Measurements from ENCODE around the gene FAM78A.

FAM78A gene

DNA sequence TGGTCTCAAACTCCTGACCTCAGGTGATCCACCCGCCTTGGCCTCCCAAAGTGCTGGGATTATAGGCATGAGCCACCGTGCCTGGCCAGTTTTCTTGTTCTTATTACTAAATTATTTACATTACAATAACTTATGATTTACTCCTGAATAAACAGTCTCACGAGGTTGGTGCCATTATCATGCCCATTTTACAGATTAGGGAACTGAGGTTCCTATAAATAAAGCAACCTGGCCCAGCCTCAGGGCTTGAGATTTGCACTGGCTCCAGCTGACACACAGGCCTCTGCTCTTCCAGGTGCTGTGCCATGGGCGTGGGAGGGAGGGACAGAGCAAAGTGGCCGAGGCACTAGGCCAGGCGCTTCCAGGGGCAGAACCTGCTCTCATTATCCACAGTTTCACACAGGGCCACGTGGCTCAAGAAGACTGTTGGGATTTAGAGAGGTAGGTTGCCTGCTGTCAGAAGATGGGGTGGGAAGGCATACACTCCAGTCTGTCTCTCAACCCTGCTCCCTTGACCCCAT is 15.5 kb upstream of the FAM78A start:
- Histone ChIP-seq H3K27ac (ENCODE audit: insufficient read depth, low read depth, low read length, poor library complexity, severe bottlenecking) (no peak overlapping the region), H3K9me3 (ENCODE audit: control insufficient read depth, low read length) (no peaks in the 10 kb centered on the region), H3K27me3 (ENCODE audit: control insufficient read depth, insufficient read depth, low read length, poor library complexity, severe bottlenecking) (no peaks in the 10 kb centered on the region), H3K36me3 (ENCODE audit: control insufficient read depth, insufficient read depth, low read length) (no peaks in the 10 kb centered on the region), H3K4me3 (ENCODE audit: insufficient read depth, low read depth, low read length) (no peak overlapping the region), H3K4me1 (ENCODE audit: control insufficient read depth, insufficient read depth, low read length) (peaks cover 19% of the 10 kb centered on the region)
- WGBS, 2 experiments = 88 to 90% methylated on average over 6 to 7 of the region's 7 CpGs

DNA sequence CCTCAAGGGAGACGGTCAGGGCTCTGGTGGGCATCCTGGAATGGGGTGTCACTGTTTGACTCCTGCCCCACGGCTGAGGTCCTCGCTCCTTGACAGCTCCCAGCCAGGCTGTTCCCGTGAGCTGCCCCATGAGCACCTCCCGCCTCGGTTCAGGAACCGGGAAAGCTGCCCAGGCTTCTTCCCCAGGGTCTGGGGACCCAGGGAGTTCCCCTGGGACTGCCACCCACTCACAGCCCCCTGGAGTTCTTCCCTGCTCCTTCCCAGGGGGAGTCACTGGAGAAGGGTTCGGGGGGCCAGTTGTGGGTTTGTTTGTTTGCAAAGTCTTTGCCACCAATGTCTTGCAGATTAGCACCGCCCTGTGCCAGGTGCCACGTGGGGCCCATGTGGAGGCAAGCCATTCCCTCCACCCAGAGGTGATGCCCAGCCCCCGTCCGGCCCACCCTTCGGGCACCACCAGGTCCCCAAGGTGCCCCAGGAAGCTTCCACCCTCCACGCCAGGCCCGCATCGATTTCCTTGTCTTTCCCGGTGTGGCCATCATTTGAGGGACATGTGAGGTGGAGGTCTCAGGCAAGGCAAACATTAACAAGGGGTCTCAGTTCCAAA is 14.6 kb upstream of the FAM78A start:
- Histone ChIP-seq H3K4me1 (ENCODE audit: control insufficient read depth, insufficient read depth, low read length) (peaks cover 14% of the 10 kb centered on the region), H3K4me3 (ENCODE audit: insufficient read depth, low read depth, low read length) (no peak overlapping the region), H3K27ac (ENCODE audit: insufficient read depth, low read depth, low read length, poor library complexity, severe bottlenecking) (no peak overlapping the region), H3K36me3 (ENCODE audit: control insufficient read depth, insufficient read depth, low read length) (no peaks in the 10 kb centered on the region), H3K27me3 (ENCODE audit: control insufficient read depth, insufficient read depth, low read length, poor library complexity, severe bottlenecking) (no peaks in the 10 kb centered on the region), H3K9me3 (ENCODE audit: control insufficient read depth, low read length) (no peaks in the 10 kb centered on the region)
- 91 to 95% methylated on average over 17 of the region's 17 CpGs for WGBS, 2 experiments

DNA sequence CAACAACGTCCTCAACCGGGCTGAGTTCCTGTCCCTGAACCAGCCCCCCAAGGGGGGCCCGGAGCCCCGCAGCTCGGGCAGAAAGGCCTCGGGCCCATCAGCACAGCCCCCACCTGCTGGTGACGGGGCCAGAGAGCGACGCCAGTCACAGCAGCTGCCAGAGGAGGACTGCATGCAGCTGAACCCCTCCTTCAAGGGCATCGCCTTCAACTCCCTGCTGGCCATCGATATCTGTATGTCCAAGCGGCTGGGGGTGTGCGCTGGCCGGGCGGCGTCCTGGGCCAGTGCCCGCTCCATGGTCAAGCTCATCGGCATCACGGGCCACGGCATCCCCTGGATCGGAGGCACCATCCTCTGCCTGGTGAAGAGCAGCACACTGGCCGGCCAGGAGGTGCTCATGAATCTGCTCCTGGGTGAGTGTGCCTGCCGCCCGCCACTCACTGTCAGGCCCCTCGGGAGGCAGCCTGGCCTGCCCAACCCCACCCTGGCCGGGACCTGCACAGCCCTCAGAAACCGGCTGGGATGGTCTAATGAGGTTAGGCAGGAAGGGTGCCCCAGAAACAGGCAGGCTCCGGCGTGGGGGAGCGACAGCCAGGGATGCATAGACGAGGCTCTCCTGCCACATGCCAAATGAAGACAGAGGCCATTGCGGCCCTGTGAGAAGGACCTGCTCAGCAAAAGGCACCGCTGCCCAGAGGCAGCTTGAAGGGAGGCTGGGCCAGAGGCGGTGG is 13.9 kb upstream of the FAM78A start:
- Histone ChIP-seq H3K27me3 (ENCODE audit: control insufficient read depth, insufficient read depth, low read length, poor library complexity, severe bottlenecking) (no peaks in the 10 kb centered on the region), H3K27ac (ENCODE audit: insufficient read depth, low read depth, low read length, poor library complexity, severe bottlenecking) (no peak overlapping the region), H3K36me3 (ENCODE audit: control insufficient read depth, insufficient read depth, low read length) (no peaks in the 10 kb centered on the region), H3K4me1 (ENCODE audit: control insufficient read depth, insufficient read depth, low read length) (peaks cover 14% of the 10 kb centered on the region), H3K9me3 (ENCODE audit: control insufficient read depth, low read length) (no peaks in the 10 kb centered on the region), H3K4me3 (ENCODE audit: insufficient read depth, low read depth, low read length) (no peak overlapping the region)
- WGBS, 2 experiments = 90 to 91% methylated on average over 34 of the region's 34 CpGs

DNA sequence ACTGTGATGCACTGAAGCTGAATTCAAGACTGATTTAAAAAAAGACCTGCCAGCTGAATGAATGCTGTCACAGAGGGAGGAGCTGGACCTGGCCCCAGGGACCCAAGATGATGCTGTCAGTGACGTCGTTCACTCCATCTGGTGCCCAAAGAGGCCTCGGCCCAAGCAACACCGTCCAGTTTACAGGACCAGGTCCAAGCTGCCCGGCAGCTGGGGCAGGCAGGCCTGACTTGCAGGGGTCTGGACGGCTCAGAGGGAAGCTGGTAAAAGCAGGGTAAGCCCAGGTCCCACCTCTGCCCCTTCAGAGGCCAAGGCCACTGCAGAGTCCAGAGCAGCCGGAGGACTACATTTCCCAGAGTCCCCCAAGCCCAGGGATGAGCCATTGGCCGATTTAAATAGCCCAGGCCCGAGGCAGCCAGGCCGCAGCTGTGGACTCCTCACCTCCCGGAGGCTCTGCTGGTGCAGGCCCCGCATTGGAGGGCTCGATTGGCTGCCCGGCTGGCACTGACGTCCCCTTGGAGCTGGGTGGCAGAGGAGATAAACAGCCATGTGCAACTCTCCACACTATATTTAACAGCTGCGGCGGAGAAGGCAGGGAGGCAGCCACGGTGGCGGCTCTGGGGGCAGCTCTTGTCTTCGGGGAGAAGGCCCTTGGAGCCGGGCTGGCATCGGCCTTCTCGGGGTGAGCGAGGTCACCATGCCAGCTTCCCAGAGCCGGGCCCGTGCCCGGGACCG is 13.2 kb upstream of the FAM78A start, which contains the start of gene PLPP7:
Gene PLPP7, plus strand, starts transcription at position 423 of the 735 bp plus-strand sequence. Its CDS starts 275 bp downstream, at position 698.
- 66% methylated on average over 28 of the region's 28 CpGs for WGBS, 2 experiments
- H3K27me3 ChIP-seq (ENCODE audit: control insufficient read depth, insufficient read depth, low read length, poor library complexity, severe bottlenecking) = no peaks in the 10 kb centered on the region

DNA sequence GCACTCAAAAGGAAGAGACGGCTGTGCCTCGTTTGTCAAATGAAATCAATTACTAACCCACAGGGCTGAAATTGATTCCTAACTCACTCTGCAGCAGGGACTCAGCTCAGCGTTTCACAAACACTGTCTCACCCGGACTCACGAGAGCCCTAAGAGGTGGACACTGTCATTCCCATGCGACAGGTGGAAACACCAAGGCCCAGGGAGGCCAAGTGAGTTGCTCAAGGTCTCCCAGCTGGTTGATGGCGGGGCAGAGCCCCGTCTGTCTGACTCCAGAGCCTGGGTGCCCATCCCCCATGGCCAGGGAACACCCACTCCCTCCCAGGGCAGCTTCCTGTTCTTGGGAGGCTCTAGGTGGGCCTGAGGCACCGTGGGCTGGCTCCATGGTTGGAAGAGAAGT is 11.9 kb upstream of the FAM78A start:
- Histone ChIP-seq H3K27me3 (ENCODE audit: control insufficient read depth, insufficient read depth, low read length, poor library complexity, severe bottlenecking) (peaks cover 3% of the 10 kb centered on the region), H3K9me3 (ENCODE audit: control insufficient read depth, low read length) (no peaks in the 10 kb centered on the region), H3K27ac (ENCODE audit: insufficient read depth, low read depth, low read length, poor library complexity, severe bottlenecking) (no peak overlapping the region), H3K36me3 (ENCODE audit: control insufficient read depth, insufficient read depth, low read length) (no peaks in the 10 kb centered on the region), H3K4me3 (ENCODE audit: insufficient read depth, low read depth, low read length) (no peak overlapping the region), H3K4me1 (ENCODE audit: control insufficient read depth, insufficient read depth, low read length) (peaks cover 14% of the 10 kb centered on the region)
- WGBS, 2 experiments = 84% methylated on average over 9 of the region's 9 CpGs

More for the DNA sequence above, 13.2 kb upstream of the FAM78A start, which contains the start of gene PLPP7:
- Histone ChIP-seq H3K36me3 (ENCODE audit: control insufficient read depth, insufficient read depth, low read length) (no peaks in the 10 kb centered on the region), H3K27ac (ENCODE audit: insufficient read depth, low read depth, low read length, poor library complexity, severe bottlenecking) (no peak within 1 kb of the TSS), H3K9me3 (ENCODE audit: control insufficient read depth, low read length) (no peaks in the 10 kb centered on the region), H3K4me3 (ENCODE audit: insufficient read depth, low read depth, low read length) (no peak within 1 kb of the TSS), H3K4me1 (ENCODE audit: control insufficient read depth, insufficient read depth, low read length) (peaks cover 14% of the 10 kb centered on the region)

DNA sequence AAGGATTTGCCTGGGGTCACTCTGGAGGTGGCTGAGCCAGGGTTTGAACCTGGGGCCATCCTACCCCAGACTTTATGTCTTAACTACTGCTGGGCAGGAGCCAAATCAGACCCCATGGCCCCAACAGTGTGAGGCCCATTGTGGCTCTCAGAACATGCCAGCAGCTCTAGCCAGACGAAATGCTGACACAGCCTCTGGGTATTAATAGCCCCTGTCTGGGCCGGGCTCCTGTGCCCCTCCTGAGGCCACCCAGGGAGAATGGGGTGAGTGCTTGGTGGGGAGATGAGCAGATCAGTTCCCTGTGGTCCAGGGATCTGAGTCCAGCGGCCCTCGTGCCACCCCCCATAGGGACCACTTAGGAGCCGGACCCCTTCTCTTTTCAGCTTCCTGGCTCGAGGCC is 11.0 kb upstream of the FAM78A start:
- WGBS, 2 experiments = 93 to 94% methylated on average over 6 of the region's 6 CpGs
- H3K9me3 ChIP-seq (ENCODE audit: control insufficient read depth, low read length) = no peaks in the 10 kb centered on the region
- H3K27me3 ChIP-seq (ENCODE audit: control insufficient read depth, insufficient read depth, low read length, poor library complexity, severe bottlenecking) = peaks cover 12% of the 10 kb centered on the region
- no peak overlapping the region for H3K27ac ChIP-seq (ENCODE audit: insufficient read depth, low read depth, low read length, poor library complexity, severe bottlenecking)
- H3K4me3 ChIP-seq (ENCODE audit: insufficient read depth, low read depth, low read length) = no peak overlapping the region
- H3K36me3 ChIP-seq (ENCODE audit: control insufficient read depth, insufficient read depth, low read length) = no peaks in the 10 kb centered on the region
- H3K4me1 ChIP-seq (ENCODE audit: control insufficient read depth, insufficient read depth, low read length) = peaks cover 14% of the 10 kb centered on the region

DNA sequence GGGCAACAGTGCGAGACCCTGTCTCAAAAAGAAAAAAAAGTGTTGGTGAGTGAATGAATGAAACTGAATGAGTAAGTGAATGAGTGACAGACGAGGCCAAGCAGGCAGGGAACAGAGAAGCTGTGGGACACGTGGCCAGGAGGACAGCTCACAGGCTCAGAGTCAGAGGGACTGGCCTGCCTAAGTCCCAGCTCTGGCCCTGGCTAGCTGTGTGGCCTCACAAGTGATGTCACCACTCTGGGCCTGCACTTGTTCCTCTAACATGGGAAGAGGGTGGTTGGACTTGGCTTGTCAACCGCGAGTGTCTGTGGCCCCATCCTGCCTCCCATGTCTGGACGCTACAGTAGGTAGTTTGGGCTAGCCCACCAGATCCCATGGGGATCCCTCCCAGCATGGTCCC is 8.5 kb upstream of the FAM78A start:
- no peaks in the 10 kb centered on the region for H3K9me3 ChIP-seq (ENCODE audit: control insufficient read depth, low read length)
- H3K27me3 ChIP-seq (ENCODE audit: control insufficient read depth, insufficient read depth, low read length, poor library complexity, severe bottlenecking) = peaks cover 30% of the 10 kb centered on the region
- H3K4me3 ChIP-seq (ENCODE audit: insufficient read depth, low read depth, low read length) = no peak overlapping the region
- H3K36me3 ChIP-seq (ENCODE audit: control insufficient read depth, insufficient read depth, low read length) = no peaks in the 10 kb centered on the region
- no peak overlapping the region for H3K27ac ChIP-seq (ENCODE audit: insufficient read depth, low read depth, low read length, poor library complexity, severe bottlenecking)
- H3K4me1 ChIP-seq (ENCODE audit: control insufficient read depth, insufficient read depth, low read length) = peaks cover 6% of the 10 kb centered on the region
- WGBS, 2 experiments = 89 to 93% methylated on average over 6 of the region's 6 CpGs

DNA sequence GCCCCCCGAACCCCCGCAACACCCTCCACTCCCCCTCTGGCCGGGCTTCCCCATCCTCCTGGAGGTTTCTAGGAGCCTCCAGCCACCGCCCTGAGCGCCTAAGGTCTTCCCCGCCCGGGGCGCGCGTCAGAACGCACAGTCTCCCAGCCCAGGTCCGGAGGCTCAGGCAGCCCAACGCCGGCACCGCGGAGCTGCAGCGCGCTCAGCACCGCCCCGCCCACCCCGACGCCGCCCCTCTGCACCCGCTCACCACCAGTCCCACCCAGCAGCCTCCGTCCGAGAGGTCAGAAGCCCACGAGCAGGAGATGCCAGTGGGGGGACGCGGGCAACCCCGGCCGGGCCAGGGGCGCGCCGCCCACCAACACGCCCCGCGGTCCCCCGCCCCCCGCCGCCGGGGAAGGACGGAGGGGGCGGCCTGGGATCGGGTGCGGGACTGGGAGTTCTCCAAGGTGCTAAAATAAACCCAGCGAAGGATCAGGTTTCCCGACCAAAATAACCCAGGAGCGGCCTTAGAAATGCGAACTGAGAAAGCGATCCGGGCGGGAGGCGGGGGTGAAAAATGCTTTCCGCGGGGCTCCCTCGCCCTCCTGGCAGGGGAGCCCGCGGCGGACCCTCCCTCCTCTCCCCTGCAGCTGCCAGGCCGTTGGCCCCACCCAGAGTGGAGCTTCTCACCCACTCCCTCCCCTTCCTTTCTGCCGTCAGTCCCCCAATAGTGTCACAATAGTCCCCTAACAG is 6.5 kb upstream of the FAM78A start:
- Histone ChIP-seq H3K27me3 (ENCODE audit: control insufficient read depth, insufficient read depth, low read length, poor library complexity, severe bottlenecking) (peaks cover 30% of the 10 kb centered on the region), H3K4me1 (ENCODE audit: control insufficient read depth, insufficient read depth, low read length) (no peaks in the 10 kb centered on the region), H3K36me3 (ENCODE audit: control insufficient read depth, insufficient read depth, low read length) (no peaks in the 10 kb centered on the region), H3K27ac (ENCODE audit: insufficient read depth, low read depth, low read length, poor library complexity, severe bottlenecking) (no peak overlapping the region), H3K9me3 (ENCODE audit: control insufficient read depth, low read length) (no peaks in the 10 kb centered on the region), H3K4me3 (ENCODE audit: insufficient read depth, low read depth, low read length) (peak overlapping the region; percentile 33)
- 2% methylated on average over 61 of the region's 61 CpGs for WGBS, 2 experiments

DNA sequence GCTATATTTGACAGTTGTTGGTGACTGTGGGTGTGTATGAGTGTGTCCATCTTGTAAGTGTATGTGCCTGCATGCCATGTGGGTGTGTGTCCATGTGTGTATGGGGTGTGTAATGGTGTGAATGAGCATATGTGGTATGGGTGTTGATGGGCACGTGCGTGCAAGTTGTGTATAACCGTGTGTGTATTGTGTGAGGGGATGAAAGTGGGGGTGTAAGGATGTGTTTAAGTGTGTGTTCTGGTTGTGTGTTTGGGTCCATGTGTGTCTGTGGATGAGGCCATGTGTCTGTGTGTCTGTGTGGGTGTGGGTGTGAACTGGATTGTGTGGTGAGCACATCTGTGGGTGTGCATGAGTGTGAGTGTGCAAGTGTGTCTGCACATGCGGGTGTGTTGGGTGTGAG is 5.9 kb upstream of the FAM78A start:
- Histone ChIP-seq H3K9me3 (ENCODE audit: control insufficient read depth, low read length) (no peaks in the 10 kb centered on the region), H3K27me3 (ENCODE audit: control insufficient read depth, insufficient read depth, low read length, poor library complexity, severe bottlenecking) (peaks cover 36% of the 10 kb centered on the region)

More for the DNA sequence above, 5.9 kb upstream of the FAM78A start:
- WGBS, 2 experiments = 91 to 93% methylated on average over 4 of the region's 4 CpGs
- Histone ChIP-seq H3K27ac (ENCODE audit: insufficient read depth, low read depth, low read length, poor library complexity, severe bottlenecking) (no peak overlapping the region), H3K4me3 (ENCODE audit: insufficient read depth, low read depth, low read length) (no peak overlapping the region), H3K36me3 (ENCODE audit: control insufficient read depth, insufficient read depth, low read length) (no peaks in the 10 kb centered on the region), H3K4me1 (ENCODE audit: control insufficient read depth, insufficient read depth, low read length) (no peaks in the 10 kb centered on the region)
